ENCODE data around the gene CAMK1G. TPM values are rescaled to one million over a fixed set of nuclear protein-coding genes. Genes with fewer than 3 reads are reported as not detected.
A peak's percentile ranks its signal among the peaks of the same experiment; 100 is the strongest.

Gene CAMK1G
- total and polyA plus RNA-seq, 5 donors, result 0.07 to 0.20 TPM; not detected in 3

- DNase-seq (no peak), ATAC-seq (no peak)
- Histone ChIP-seq H3K27me3 (ENCODE audit: control insufficient read depth, insufficient read depth) (no peaks in the 10 kb centered on the region), H3K4me3 (ENCODE audit: low read length) (no peak overlapping the region), H3K4me1 (ENCODE audit: control insufficient read depth, insufficient read depth, low read length) (peaks cover 18% of the 10 kb centered on the region), H3K27ac (ENCODE audit: low read length) (peak overlapping the region; percentile 1), H3K9me3 (ENCODE audit: control insufficient read depth, low read length) (no peaks in the 10 kb centered on the region)
- 86% methylated on average over 3 of the region's 3 CpGs for WGBS
- intact Hi-C loops (cut with DNase I), result loop anchor here in 3 of 4 donors (10.0 kb wide), 3 partner anchors 54 to 124 kb away; partner anchors contain the start of gene G0S2 (in 1 of the 3)
Observed at GRCh38 chr1:209620487-209620884, 37.0 kb downstream of the CAMK1G start.

GRCh38 chr1:209621286-209621685 is 37.8 kb downstream of the CAMK1G start:
- no peak for DNase-seq
- 31% methylated on average over 4 of the region's 4 CpGs for WGBS
- Histone ChIP-seq H3K4me1 (ENCODE audit: control insufficient read depth, insufficient read depth, low read length) (peaks cover 20% of the 10 kb centered on the region), H3K27me3 (ENCODE audit: control insufficient read depth, insufficient read depth) (no peaks in the 10 kb centered on the region), H3K4me3 (ENCODE audit: low read length) (no peak overlapping the region), H3K9me3 (ENCODE audit: control insufficient read depth, low read length) (no peaks in the 10 kb centered on the region), H3K27ac (ENCODE audit: low read length) (peak overlapping the region; percentile 57)
- ATAC-seq, result no peak
- intact Hi-C loops (cut with DNase I), result loop anchor here in 3 of 4 donors (10.0 kb wide), 3 partner anchors 54 to 124 kb away; partner anchors contain the start of gene G0S2 (in 1 of the 3)

GRCh38 chr1:209621741-209622655 is 38.5 kb downstream of the CAMK1G start:
- intact Hi-C loops (cut with DNase I), result loop anchor here in 3 of 4 donors (10.0 kb wide), 3 partner anchors 53 to 123 kb away; partner anchors contain the start of gene G0S2 (in 1 of the 3)

GRCh38 chr1:209622841-209623829 is 39.6 kb downstream of the CAMK1G start:
- Histone ChIP-seq H3K9me3 (ENCODE audit: control insufficient read depth, low read length) (no peaks in the 10 kb centered on the region), H3K27ac (ENCODE audit: low read length) (no peak overlapping the region), H3K4me3 (ENCODE audit: low read length) (no peak overlapping the region), H3K4me1 (ENCODE audit: control insufficient read depth, insufficient read depth, low read length) (peaks cover 16% of the 10 kb centered on the region), H3K27me3 (ENCODE audit: control insufficient read depth, insufficient read depth) (no peaks in the 10 kb centered on the region)
- DNase-seq (peak in 1 of 3 donors; percentile 47), ATAC-seq (no peak)
- 89% methylated on average over 24 of the region's 24 CpGs for WGBS
- intact Hi-C loops (cut with DNase I), result loop anchor here in 3 of 4 donors (10.0 kb wide), 3 partner anchors 52 to 122 kb away; partner anchors contain the start of gene G0S2 (in 1 of the 3)

More at GRCh38 chr1:209621741-209622655, 38.5 kb downstream of the CAMK1G start:
- peak overlapping the region; percentile 57 for H3K27ac ChIP-seq (ENCODE audit: low read length)
- no peak overlapping the region for H3K4me3 ChIP-seq (ENCODE audit: low read length)
- H3K4me1 ChIP-seq (ENCODE audit: control insufficient read depth, insufficient read depth, low read length), result peaks cover 18% of the 10 kb centered on the region
- H3K27me3 ChIP-seq (ENCODE audit: control insufficient read depth, insufficient read depth), result no peaks in the 10 kb centered on the region
- ATAC-seq (no peak), DNase-seq (no peak)
- WGBS, result 75% methylated on average over 11 of the region's 11 CpGs
- no peaks in the 10 kb centered on the region for H3K9me3 ChIP-seq (ENCODE audit: control insufficient read depth, low read length)

GRCh38 chr1:209624558-209625549 is 41.3 kb downstream of the CAMK1G start:
- 70% methylated on average over 15 of the region's 15 CpGs for WGBS
- H3K4me3 ChIP-seq (ENCODE audit: low read length), result no peak overlapping the region
- peaks cover 8% of the 10 kb centered on the region for H3K4me1 ChIP-seq (ENCODE audit: control insufficient read depth, insufficient read depth, low read length)
- H3K9me3 ChIP-seq (ENCODE audit: control insufficient read depth, low read length), result no peaks in the 10 kb centered on the region
- ATAC-seq (peak; percentile 40 to 73), DNase-seq (peak in 2 of 3 donors; percentile 66 to 69)
- intact Hi-C loops (cut with DNase I), result loop anchor here in 3 of 4 donors (5.0 to 10.0 kb wide), 5 partner anchors 38 to 120 kb away; partner anchors contain the start of gene G0S2 (in 1 of the 3)
- peak overlapping the region; percentile 42 for H3K27ac ChIP-seq (ENCODE audit: low read length)
- H3K27me3 ChIP-seq (ENCODE audit: control insufficient read depth, insufficient read depth), result no peaks in the 10 kb centered on the region

GRCh38 chr1:209625791-209626285 is 42.3 kb downstream of the CAMK1G start:
- H3K4me3 ChIP-seq (ENCODE audit: low read length), result no peak overlapping the region
- no peaks in the 10 kb centered on the region for H3K9me3 ChIP-seq (ENCODE audit: control insufficient read depth, low read length)
- ATAC-seq (peak; percentile 49), DNase-seq (peak in 2 of 3 donors; percentile 72 to 74)
- no peaks in the 10 kb centered on the region for H3K27me3 ChIP-seq (ENCODE audit: control insufficient read depth, insufficient read depth)
- H3K4me1 ChIP-seq (ENCODE audit: control insufficient read depth, insufficient read depth, low read length), result peaks cover 8% of the 10 kb centered on the region
- WGBS, result 46% methylated on average over 18 of the region's 18 CpGs
- intact Hi-C loops (cut with DNase I), result loop anchor here in 3 of 4 donors (2.0 to 10.0 kb wide), 6 partner anchors 39 to 119 kb away; partner anchors contain the start of gene G0S2 (in 1 of the 3)
- H3K27ac ChIP-seq (ENCODE audit: low read length), result peak overlapping the region; percentile 42

GRCh38 chr1:209626346-209627026 is 43.0 kb downstream of the CAMK1G start:
- intact Hi-C loops (cut with DNase I), result loop anchor here in 3 of 4 donors (2.0 to 10.0 kb wide), 6 partner anchors 39 to 118 kb away; partner anchors contain the start of gene G0S2 (in 1 of the 3)
- DNase-seq (peak in 1 of 3 donors; percentile 55), ATAC-seq (peak in 1 of 2 donors; percentile 8)
- H3K4me1 ChIP-seq (ENCODE audit: control insufficient read depth, insufficient read depth, low read length), result peaks cover 8% of the 10 kb centered on the region
- H3K27ac ChIP-seq (ENCODE audit: low read length), result peak overlapping the region; percentile 42
- WGBS, result 85% methylated on average over 19 of the region's 19 CpGs
- H3K27me3 ChIP-seq (ENCODE audit: control insufficient read depth, insufficient read depth), result no peaks in the 10 kb centered on the region
- no peaks in the 10 kb centered on the region for H3K9me3 ChIP-seq (ENCODE audit: control insufficient read depth, low read length)
- no peak overlapping the region for H3K4me3 ChIP-seq (ENCODE audit: low read length)

GRCh38 chr1:209627027-209627731 is 43.7 kb downstream of the CAMK1G start:
- no peak overlapping the region for H3K27ac ChIP-seq (ENCODE audit: low read length)
- no peak overlapping the region for H3K4me3 ChIP-seq (ENCODE audit: low read length)
- ATAC-seq (peak in 1 of 2 donors; percentile 5), DNase-seq (peak in 2 of 3 donors; percentile 60 to 68)
- WGBS, result 50% methylated on average over 16 of the region's 16 CpGs
- no peaks in the 10 kb centered on the region for H3K9me3 ChIP-seq (ENCODE audit: control insufficient read depth, low read length)
- peaks cover 4% of the 10 kb centered on the region for H3K4me1 ChIP-seq (ENCODE audit: control insufficient read depth, insufficient read depth, low read length)
- intact Hi-C loops (cut with DNase I), result loop anchor here in 3 of 4 donors (2.0 to 10.0 kb wide), 6 partner anchors 40 to 118 kb away; partner anchors contain the start of gene G0S2 (in 1 of the 3)
- H3K27me3 ChIP-seq (ENCODE audit: control insufficient read depth, insufficient read depth), result no peaks in the 10 kb centered on the region

All from right cardiac atrium (tissue), 5 donors.